Lung (tissue), 12 donors: ENCODE data around the gene DMTF1. TPM values are rescaled to one million over a fixed set of nuclear protein-coding genes. Genes with fewer than 3 reads are reported as not detected.

Experiments
- ATAC-seq: fragments of 200-7000 bp; cut with Tn5 transposase; one replicate; pipeline ENCODE4 v1.9.1; 2020; ENCODE audit warnings: moderate number of reproducible peaks; ENCODE audit not compliant: insufficient read depth, low FRiP score
- DNase-seq, 3 donors: peaks; one replicate each; pipeline ENCODE4 v3.0.0-alpha.2; 2013 to 2017
- H3K27ac ChIP-seq, 2 donors: one replicate each; pipeline ENCODE4 v1.5.1; 2013; ENCODE audit warnings: mild to moderate bottlenecking in 2 of 2, moderate library complexity in 2 of 2, control low read depth in 1 of 2, inconsistent platforms in 1 of 2, low read depth in 1 of 2, low read length in 1 of 2
- H3K27me3 ChIP-seq, 3 donors: one replicate each; pipeline ENCODE4 v1.5.1; 2013; ENCODE audit warnings: low read length in 2 of 3; ENCODE audit not compliant: control insufficient read depth in 3 of 3, insufficient read depth in 3 of 3
- H3K36me3 ChIP-seq, 4 donors: one replicate each; pipeline ENCODE4 v1.5.1; 2013; ENCODE audit warnings: low read length in 4 of 4, mild to moderate bottlenecking in 1 of 4, moderate library complexity in 1 of 4; ENCODE audit not compliant: control insufficient read depth in 4 of 4, insufficient read depth in 4 of 4
- H3K4me1 ChIP-seq, 5 donors: one replicate each; pipeline ENCODE4 v1.5.1; 2013; ENCODE audit warnings: low read length in 5 of 5, mild to moderate bottlenecking in 2 of 5, moderate library complexity in 1 of 5; ENCODE audit not compliant: control insufficient read depth in 5 of 5, insufficient read depth in 5 of 5
- H3K4me3 ChIP-seq: one replicate; pipeline ENCODE4 v1.5.1; 2013; ENCODE audit warnings: mild to moderate bottlenecking, control low read depth, moderate library complexity
- H3K9ac ChIP-seq, 2 donors: one replicate each; pipeline ENCODE4 v1.5.1; 2013; ENCODE audit warnings: low read length in 2 of 2, control low read depth in 1 of 2; ENCODE audit not compliant: insufficient read depth in 1 of 2
- H3K9me3 ChIP-seq, 4 donors: one replicate each; pipeline ENCODE4 v1.5.1; 2013; ENCODE audit warnings: low read length in 3 of 4, mild to moderate bottlenecking in 1 of 4, moderate library complexity in 1 of 4; ENCODE audit not compliant: control insufficient read depth in 4 of 4, insufficient read depth in 3 of 4
- CTCF ChIP-seq: IDR thresholded peaks from 2 replicates; pipeline ENCODE4 v1.5.1; 2012; ENCODE audit warnings: mild to moderate bottlenecking; ENCODE audit errors: control extremely low read depth, extremely low read depth
- WGBS, 2 donors: extraction: QIAGEN DNeasy Blood & Tissue Kit; methylation state at CpG; one replicate each; pipeline ENCODE4 v1.1.7; 2013; 5-methylcytosine and 5-hydroxymethylcytosine counted together
- polyA plus RNA-seq, 2 donors: library from polyadenylated mRNA; stranded (reverse); fragments of 200-250 nt; gene quantifications; one replicate each; pipeline ENCODE4 v1.2.1, GENCODE V29; 2013
- total RNA-seq, 2 donors: library from RNA; depleted of rRNA in 1 of 2; stranded (reverse); fragments of >200 nt in 1 of 2; gene quantifications; one replicate each; pipeline ENCODE4 v1.2.1, GENCODE V29; 2014 to 2021
- donor health status: control.
- donor health status: control.
- donor health status: Bipolar disorder and iron deficiency.
- donor health status: healthy.
- donor health status: DM: yes; HTN: yes; CAD: no.

Gene DMTF1
- total and polyA plus RNA-seq, 4 donors: 24.3 to 254 (median 52.7) TPM

GRCh38 chr7:87206361-87206760 lies 54.1 kb downstream of the DMTF1 start:
- H3K9me3 ChIP-seq: peaks cover 0 to 11% (median 5%) of the 10 kb centered on the region in 4 donors
- WGBS, 2 donors: 97 to 100% methylated on average over 1 of the region's 1 CpG
- H3K27ac ChIP-seq: no peak overlapping the region
- DNase-seq (no peak), ATAC-seq (no peak)
- TF ChIP-seq CTCF: no peak
- no peak overlapping the region for H3K9ac ChIP-seq
- H3K27me3 ChIP-seq: no peaks in the 10 kb centered on the region
- H3K4me3 ChIP-seq: no peak overlapping the region
- H3K4me1 ChIP-seq: peaks cover 0 to 10% (median 0%) of the 10 kb centered on the region in 5 donors
- peaks cover under 1 to 19% (median 8%) of the 10 kb centered on the region in 4 donors for H3K36me3 ChIP-seq

GRCh38 chr7:87209295-87209924 lies 57.2 kb downstream of the DMTF1 start:
- Histone ChIP-seq H3K9me3 (peaks cover 0 to 11% (median 5%) of the 10 kb centered on the region in 4 donors), H3K27me3 (no peaks in the 10 kb centered on the region), H3K36me3 (peaks cover 0 to 19% (median 11%) of the 10 kb centered on the region in 4 donors), H3K4me3 (no peak overlapping the region), H3K9ac (no peak overlapping the region), H3K4me1 (peaks cover 4 to 15% (median 8%) of the 10 kb centered on the region in 5 donors), H3K27ac (no peak overlapping the region)
- no peak for TF ChIP-seq CTCF
- no peak for ATAC-seq
- 92 to 95% methylated on average over 18 of the region's 18 CpGs for WGBS, 2 donors
- no peak for DNase-seq

- Histone ChIP-seq H3K27me3 (no peaks in the 10 kb centered on the region), H3K4me1 (peaks cover 4 to 15% (median 8%) of the 10 kb centered on the region in 5 donors), H3K9ac (no peak overlapping the region), H3K4me3 (no peak overlapping the region), H3K27ac (no peak overlapping the region), H3K36me3 (peaks cover 0 to 19% (median 9%) of the 10 kb centered on the region in 4 donors), H3K9me3 (peaks cover 0 to 10% (median 2%) of the 10 kb centered on the region in 4 donors)
- DNase-seq (no peak), ATAC-seq (no peak)
- TF ChIP-seq CTCF: no peak
- 72 to 85% methylated on average over 3 of the region's 3 CpGs for WGBS, 2 donors
Observed at GRCh38 chr7:87210506-87210905, 58.3 kb downstream of the DMTF1 start.
